Erythroblast (primary cell): Measurements from ENCODE around the gene PRDM12.

Source experiments
- GATA1 ChIP-seq: IDR thresholded peaks from 2 replicates; pipeline ENCODE4 v1.6.1; 2011; ENCODE audit warnings: low read depth, mild to moderate bottlenecking, control low read depth, low read length, moderate library complexity
- POLR2A ChIP-seq: IDR thresholded peaks from 2 replicates; pipeline ENCODE4 v1.6.1; 2011; ENCODE audit warnings: mild to moderate bottlenecking, low read length

GRCh38 chr9:130729145-130729544, 64.8 kb downstream of the PRDM12 start:
- TF ChIP-seq POLR2A = no peak
- TF ChIP-seq GATA1 = no peak
